Vagina (tissue), 2 donors: Measurements from ENCODE around the gene ANGPTL3.

Experiments used
- CTCF ChIP-seq, 3 experiments: fragments of 450-650 bp in 2 of 3; fragments of 200-600 bp in 1 of 3; sonication (generic) in 1 of 3; IDR thresholded peaks; one replicate each; pipeline ENCODE4 v1.5.1; 2017 to 2019; ENCODE audit warnings: antibody characterized with exemption in 3 of 3, mild to moderate bottlenecking in 2 of 3, moderate library complexity in 2 of 3
- POLR2AphosphoS5 ChIP-seq, 2 donors: sonication (generic); formaldehyde crosslinking; IDR thresholded peaks; one replicate each; pipeline ENCODE4 v1.9.0; 2017; ENCODE audit warnings: antibody characterized with exemption in 2 of 2, mild to moderate bottlenecking in 2 of 2, low read depth in 1 of 2; ENCODE audit not compliant: insufficient read depth in 1 of 2

GRCh38 chr1:62612770-62613169 is 15.4 kb downstream of the ANGPTL3 start:
- no peak for TF ChIP-seq POLR2AphosphoS5 (IDR thresholded peaks at IDR 0.05; ENCODE audit: insufficient read depth in 1 of 2, low read depth in 1 of 2)
- no peak for TF ChIP-seq CTCF (IDR thresholded peaks at IDR 0.05)
